Endometrial microvascular endothelial cells (primary cell): ENCODE data around the gene GPC6. TPM values are rescaled to one million over a fixed set of nuclear protein-coding genes. Genes with fewer than 3 reads are reported as not detected.
"Not testable (repeated sequence)": the region's sequence is repeated elsewhere in the genome, so short reads cannot be mapped to it uniquely, and the experiment has no call there.

ENCODE experiments used
- in situ Hi-C: cut with HindIII; loops from 2 replicates; pipeline ENCODE4 v1.10.0; 2017; ENCODE audit warnings: low sequenced_read_pairs, low pct_unique_long_range_greater_than_20kb; ENCODE audit errors: inconsistent ontology term
- total RNA-seq: library from RNA; depleted of rRNA; stranded (reverse); fragments of >200 nt; gene quantifications from one replicate; pipeline ENCODE4 v1.2.3, GENCODE V29; 2015; ENCODE audit errors: inconsistent ontology term

Gene GPC6
- total RNA-seq, 1 donor from 2014 or later, result 0.46 TPM

DNA sequence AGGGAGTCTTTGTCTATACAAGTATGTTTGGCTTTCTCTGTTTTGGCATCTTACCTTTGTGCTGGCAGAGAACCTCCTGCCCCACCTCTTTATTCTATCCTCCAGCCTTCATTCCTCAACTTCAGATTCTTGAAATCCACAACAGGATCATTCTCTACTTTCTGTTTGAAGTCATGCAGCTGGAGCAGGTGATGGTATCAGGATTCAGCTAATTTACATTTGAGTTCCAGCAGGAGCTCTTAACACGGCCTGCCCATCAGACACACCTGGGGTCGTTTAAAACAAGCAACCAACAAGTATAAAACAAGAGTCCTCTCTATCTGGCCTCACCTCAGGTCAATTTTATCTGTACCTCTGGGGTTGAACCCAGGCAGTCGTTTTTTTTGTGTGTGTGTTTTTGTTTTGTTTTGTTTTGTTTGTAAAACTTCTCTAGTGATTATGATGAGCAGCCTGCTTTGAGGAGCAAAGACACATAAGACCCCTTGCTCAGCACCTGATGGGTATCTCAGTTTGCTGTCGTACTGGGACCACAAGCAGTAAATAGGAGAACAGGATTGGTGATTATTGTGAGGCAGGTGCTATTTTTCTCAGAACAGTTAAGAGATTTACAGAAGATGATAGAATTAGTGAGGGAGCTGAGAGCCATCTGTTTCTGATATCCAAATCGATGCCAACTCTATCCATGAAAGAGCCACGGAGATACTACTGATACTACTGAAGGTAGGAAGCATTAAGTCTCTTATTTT lies 78.4 kb downstream of the GPC6 start:
- in situ Hi-C loops, result no loop called here

DNA sequence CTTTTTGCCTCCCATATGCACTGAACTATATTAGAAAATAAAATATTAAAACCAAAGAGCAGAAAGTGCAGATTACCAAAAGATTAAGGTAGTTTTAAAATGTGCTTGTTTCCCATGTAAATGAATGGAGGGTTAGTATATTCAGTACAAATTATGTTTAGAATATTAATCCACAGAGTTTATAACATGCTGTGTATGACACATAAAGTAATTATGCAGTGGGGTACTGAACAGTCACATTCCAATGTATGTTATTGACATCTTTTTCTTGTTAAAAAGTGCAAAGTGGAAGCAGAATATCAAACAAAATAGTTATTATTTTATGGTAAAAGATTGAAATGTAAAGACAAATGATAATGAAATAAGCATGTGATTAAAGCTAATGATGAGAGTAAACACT lies 79.3 kb downstream of the GPC6 start:
- in situ Hi-C loops, result no loop called here

DNA sequence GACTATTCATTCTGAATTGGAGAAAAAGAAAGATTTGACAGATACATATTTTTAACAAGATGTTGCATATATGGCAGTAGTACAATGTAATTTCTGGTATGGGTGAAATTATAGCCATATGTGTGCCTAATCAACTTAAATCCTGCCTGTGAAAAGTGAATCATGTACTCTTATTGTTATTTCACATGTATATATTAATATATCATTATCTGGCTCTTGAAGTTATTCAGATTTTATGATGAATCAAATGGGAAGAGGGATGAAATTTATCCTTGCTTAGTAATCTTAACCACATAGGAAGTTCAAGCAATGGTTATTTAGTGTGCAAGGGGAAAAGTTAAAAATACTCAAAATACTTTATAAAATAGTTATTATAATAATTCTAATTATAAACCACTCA lies 80.5 kb downstream of the GPC6 start:
- in situ Hi-C loops, result no loop called here

DNA sequence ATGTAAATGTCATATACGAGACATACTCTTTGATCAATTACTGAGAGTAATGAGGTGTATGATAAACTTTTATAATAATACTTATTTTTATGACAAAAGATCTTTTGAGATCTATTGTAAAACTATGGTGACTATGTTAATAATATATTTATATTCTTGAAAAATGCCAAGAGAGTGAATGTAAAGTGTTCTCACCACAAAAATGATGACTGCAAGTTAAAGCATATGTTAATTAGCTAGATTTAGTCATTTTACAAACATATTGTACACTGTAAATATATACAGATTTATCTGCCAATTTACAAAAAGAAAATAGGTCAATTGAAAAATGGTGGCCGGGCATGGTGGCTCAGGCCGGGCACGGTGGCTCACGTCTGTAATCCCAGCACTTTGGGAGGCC lies 81.0 kb downstream of the GPC6 start:
- in situ Hi-C loops, result no loop called here

DNA sequence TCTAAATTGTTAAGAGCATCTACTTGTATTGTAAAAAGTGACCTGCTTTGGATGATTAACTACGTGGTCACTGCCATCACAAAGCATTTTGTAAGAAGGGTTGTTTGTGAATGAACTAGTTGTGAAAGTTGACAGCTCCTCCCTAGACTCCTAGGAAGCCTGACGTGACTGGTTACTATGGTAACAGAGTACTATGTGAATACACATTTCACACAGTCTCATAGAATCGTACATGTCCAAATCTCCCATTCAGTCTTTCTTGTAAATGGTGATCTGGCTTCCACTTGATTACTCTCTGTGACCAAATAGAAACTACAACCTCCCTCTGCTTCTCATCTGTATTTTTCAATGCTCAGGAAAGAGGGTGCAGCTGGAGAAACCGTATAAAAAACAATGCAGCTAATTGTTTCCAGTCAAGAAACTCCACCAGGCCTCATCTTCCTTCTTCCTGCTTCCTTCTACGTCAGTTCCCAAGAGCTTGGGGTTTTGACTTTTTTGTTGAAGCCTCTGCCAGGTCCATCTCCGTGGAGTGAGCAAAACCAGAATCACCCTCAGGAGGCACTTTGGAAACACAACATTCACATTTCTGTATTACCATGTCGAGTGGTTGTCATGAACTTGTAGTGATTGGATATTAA lies 83.4 kb downstream of the GPC6 start:
- in situ Hi-C loops, result no loop called here

DNA sequence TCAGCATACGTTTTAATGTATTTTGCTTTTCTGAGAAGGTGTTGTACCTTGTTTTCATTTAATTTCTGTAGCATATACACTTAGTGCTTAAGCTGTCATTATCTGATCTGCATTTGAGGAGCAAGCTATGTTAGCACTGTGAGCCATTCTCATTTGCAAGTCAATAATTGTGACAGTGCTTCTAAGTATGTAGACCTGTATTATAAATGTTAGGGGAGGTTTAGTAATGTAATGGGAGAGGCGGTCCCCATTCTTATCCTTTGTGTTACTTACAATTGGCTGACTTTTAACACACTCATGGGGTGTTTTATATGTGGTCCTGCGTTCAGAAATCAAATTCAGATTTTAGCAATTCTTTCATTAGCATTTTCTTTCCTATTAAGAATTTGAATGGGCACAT lies 90.2 kb downstream of the GPC6 start:
- in situ Hi-C loops, result no loop called here

DNA sequence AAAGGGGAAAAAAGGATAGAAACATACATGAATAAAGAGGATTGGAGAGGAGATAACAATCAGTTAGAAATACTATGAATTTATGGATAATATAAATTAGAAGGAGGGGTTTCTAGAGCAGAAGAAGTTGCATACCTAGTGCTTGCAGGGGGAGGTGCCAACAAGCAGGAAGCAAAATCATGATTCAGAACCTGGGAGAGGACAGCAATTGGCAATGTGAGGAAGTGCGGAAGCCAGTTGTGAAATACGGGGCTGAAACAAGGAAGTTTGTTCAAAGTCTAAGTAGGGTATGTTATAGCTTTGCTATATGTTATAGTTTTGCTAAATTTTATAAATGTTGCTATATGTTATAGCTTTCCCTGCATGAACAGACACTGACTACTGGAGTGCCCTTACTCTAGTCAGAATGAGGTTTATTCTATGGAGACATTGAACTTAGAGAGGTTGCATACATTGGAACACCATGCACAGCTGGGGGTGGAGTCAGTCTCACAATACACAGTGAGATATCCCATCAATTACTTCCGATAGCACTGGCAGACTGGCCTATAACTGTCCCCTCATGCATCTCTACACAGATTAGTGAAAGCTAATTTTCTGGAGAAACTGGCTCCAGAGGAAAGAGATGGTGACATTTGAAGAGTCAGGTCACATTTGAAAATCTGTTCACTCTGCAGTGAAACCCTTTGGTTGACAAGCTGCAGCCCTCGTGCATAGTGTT lies 92.1 kb downstream of the GPC6 start:
- in situ Hi-C loops, result no loop called here

DNA sequence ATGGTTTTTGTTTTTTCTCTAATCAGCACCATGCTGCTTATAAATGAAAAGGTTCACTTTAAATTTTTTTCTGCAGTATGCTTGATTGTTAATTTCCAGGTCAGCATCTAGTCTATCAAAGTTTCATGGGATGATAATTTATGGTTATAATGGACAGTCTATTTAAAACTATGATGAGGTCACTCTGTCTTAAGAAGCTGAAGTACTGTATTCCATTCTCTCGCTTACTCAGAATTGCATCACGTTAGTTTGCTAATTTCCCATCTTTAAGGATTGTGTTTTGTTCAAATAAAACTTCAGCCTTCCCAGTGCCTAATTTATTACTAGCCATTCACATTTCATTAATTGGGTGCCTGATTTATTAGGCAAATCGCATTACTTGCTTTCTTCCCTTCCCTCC lies 94.3 kb downstream of the GPC6 start:
- in situ Hi-C loops, result no loop called here

DNA sequence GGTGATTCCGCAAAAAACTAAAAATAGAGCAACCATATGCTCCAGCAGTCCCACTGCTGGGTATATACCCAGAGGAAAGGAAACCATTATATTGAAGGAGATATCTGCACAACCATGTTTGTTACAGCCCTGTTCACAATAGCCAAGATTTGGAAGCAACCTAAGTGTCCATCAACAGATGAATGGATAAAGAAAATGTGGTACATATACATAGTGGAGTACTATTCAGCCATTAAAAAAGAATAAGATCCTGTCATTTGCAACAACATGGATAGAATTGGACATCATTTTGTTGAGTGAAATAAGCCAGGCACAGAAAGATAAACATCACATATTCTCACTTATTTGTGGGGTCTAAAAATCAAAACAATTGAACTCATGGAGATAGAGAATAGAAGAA lies 97.3 kb downstream of the GPC6 start:
- in situ Hi-C loops, result not testable (repeated sequence)

DNA sequence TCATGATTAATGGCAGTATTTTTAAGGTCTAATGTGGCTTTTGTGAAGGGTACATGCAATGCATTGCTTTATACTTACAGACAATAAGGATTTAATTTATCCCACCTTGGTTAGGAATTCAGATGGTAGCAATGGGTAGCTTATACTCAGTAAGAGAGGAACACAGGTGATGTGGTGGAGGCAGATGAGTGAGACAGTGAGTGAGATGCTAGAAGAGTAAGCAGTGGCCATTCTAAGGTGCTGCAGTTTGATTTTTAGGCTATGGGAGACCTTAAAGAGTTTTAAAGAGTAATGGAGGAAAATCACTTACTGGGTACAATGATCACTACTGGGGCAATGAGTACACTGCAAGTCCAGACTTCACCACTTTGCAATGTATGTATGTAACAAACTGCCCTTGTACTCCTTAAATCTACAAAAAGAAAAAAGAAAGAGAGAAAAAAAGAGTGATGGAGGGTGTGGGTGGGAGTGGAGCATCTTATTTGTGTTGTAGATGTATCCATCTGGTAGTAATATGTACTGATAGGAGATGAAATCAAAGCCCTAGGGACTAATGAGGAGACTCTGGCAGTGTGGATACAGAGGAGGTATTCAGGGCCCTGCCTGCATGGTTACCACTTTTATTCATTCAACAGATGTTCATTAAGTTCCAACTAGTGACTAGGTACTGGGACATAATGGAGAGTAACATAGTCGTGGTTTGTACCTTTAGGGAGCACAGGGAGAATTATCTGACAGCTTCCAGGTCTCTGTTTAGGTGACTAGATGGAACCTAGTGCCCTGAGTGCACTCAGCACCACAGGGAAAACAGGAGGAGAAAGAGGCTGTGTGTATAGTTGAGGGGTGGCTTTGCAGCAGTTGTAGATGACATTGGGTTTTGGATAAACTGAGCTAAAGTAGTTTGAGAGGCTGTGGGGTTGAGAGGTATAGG lies 99.0 kb downstream of the GPC6 start:
- in situ Hi-C loops, result no loop called here

DNA sequence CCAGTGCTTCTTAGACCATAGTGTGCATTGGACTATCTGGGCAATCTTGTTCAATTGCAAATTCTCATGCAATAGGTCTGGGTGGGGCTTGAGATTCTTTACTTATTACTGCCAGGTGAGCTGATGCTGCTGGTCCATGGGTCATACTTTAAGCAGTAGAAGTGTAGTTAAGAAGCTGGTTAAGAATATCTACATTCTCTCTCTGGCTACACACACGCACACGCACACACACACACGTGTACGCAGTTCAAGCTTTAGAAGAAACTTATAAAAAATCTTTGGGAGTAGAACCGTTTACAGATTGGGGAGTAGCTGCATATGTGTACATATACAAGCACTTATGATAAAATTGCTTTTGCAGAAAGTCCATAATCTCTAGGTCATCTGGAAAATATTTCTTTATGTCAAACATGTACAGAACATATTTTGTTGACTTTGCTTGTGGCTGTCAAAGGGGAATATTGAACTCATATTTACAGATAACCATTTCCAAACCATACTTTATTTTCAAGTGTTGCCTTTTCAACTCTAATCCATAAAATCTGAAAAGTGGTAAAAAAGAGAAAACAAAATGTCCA lies 99.7 kb downstream of the GPC6 start:
- in situ Hi-C loops, result no loop called here

DNA sequence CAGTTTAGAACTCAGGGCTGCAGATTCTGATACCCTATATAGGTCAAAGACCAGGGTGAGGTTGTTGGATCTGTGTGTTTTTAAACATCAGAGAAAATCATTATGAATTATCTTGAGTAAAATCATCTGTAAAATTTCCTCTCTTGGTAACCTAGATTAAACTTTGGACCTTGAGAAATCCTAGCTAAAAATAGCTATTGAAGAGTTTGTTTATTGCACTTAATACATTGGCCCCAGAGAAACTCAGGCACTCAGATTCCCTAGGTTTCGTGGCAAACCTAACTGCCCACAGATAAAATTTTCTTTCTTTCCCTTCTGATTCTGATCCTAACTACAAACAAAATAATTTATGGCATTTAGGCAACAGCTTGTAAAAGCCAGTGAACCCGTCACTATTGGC lies 102.3 kb downstream of the GPC6 start:
- in situ Hi-C loops, result no loop called here

DNA sequence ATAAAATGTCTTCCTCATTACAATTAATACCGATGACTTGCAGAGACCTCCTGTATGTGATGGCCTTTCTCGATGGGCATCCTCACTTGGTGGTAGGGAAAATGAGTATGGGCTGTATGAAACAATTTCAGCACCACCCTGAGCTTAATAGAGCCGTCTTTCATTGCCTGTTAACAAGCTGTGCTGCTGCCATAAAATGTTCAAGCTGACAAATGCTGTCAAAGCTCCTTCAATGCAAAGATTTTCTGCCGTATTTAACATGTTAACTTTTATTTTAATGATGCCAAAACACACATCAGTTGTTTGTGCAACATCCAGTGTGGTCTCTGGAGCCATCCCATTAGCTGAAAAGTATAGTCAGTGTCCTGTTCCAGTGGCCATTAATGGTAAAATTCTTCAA lies 110.1 kb downstream of the GPC6 start:
- in situ Hi-C loops, result no loop called here

DNA sequence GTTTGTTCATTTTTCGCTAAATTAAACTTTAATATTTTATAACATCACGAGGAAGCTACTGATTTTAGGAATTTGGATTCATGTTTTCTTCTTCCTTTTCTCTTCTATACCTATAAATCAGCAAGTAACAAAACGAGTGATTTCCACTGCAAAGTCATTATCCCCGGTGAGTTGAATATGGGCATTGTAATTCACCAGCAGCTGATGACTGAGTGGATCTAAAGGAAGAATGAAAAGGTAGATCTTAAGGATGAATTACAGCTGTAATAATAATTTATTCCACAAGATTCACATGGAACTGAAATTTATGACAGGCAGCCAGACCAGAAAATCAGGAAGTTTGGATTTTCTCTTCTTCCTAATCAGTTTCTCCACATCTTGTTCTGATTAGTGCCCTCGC lies 111.4 kb downstream of the GPC6 start:
- in situ Hi-C loops, result no loop called here

DNA sequence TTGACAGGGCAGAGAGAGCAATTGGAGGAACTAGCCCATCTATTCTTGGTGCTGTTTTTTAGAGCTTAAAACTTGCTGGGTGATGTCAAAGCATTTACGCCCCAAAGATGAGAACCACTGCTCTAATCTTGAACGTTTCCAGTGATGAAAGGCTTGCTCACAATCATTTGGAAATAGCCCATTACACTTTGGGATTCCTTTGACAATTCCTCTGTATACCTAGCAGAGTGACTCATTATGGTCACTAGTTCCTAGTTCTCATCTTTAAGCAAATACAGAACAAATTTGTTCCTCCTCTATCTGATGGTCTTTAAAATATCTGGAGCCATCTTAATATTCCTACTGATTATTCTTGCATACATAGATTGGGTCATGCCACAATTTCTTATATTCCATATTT lies 112.3 kb downstream of the GPC6 start:
- in situ Hi-C loops, result no loop called here

DNA sequence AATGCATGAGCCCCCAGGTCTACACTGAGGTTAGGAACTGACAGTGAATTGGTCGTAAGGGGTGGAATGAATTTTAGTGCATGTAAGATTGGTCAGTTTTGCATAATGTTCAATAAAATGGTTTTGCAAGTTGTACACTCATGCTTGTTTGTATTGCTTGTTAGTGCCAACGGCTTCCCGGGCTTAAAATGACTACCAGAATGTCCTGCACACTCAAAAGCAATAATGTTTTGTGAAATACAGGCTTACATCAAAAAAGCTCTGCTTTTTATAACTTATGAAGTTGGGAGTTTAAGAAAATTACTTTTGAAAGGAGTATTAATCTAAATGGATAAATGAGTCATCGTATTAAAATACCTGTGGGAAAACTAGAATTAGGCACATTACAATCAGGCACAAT lies 112.9 kb downstream of the GPC6 start:
- in situ Hi-C loops, result no loop called here

DNA sequence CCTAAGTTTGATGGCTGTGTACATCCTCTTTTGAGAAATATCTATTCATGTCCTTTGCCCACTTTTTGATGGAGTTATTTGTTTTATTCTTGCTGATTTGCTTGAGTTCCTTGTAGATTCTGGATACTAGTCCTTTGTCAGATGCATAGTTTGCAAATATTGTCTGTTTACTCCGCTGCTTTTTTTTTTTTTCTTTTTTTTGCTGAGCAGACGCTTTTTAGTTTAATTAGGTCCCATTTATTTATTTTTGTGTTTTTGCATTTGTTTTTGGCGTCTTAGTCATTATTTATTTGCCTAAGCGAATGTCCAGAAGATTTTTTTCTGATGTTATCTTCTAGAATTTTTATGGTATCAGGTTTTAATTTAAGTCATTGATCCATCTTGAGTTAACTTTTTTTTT lies 114.9 kb downstream of the GPC6 start:
- in situ Hi-C loops, result no loop called here

DNA sequence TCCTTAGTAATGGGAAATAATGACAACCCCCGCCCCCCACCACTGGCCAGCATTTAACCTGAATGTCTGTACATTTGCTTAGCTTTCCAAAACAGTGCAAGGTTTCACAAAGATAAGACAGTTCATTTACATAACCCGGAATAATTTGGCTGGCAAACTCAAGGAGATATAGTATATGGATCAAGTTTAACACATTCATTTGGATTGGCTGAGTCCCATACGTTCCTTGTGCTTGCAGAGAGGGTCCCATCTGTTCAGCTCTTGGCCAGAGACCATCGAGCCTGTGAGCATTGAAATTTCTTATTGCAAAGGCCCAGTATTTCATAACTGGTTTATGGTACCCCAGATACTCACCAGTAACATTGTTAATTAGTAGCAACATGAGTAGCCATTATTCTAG lies 116.5 kb downstream of the GPC6 start:
- in situ Hi-C loops, result no loop called here
